Measurements from ENCODE around the gene BACE1-AS. TPM values are rescaled to one million over a fixed set of nuclear protein-coding genes. Genes with fewer than 3 reads are reported as not detected.
A peak's percentile ranks its signal among the peaks of the same experiment; 100 is the strongest.

BACE1-AS gene
- total RNA-seq, 2 experiments from 2014 or later: 5.6 to 6.1 TPM

DNA sequence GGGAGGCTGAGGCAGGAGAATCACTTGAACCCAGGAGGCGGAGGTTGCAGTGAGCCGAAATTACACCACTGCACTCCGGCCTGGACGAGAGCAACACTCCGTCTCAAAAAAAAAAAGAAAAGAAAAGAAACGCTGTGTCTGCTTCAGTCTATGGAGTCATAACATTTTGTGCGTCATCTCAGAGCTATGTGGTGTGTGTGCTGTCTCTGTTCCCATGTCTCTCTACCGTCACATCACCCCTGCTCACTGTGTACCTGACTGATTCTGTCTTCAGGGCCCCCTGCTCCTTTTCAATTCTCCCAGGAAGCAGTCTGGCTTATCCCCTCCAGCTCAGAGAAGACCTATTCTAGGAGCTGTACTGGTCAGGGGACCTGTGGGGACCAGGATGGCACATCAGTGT is 7.0 kb downstream of the BACE1-AS start:
- Mint-ChIP-seq H3K36me3 (ENCODE audit: low read depth) (no peaks in the 10 kb centered on the region), H3K4me3 (no peak overlapping the region), H3K27me3 (no peaks in the 10 kb centered on the region), H3K9me3 (no peaks in the 10 kb centered on the region), H3K27ac (no peak overlapping the region), H3K4me1 (no peaks in the 10 kb centered on the region)
- ChIA-PET CTCF (no interaction called here), POLR2A (no interaction called here)
- no peak for DNase-seq

DNA sequence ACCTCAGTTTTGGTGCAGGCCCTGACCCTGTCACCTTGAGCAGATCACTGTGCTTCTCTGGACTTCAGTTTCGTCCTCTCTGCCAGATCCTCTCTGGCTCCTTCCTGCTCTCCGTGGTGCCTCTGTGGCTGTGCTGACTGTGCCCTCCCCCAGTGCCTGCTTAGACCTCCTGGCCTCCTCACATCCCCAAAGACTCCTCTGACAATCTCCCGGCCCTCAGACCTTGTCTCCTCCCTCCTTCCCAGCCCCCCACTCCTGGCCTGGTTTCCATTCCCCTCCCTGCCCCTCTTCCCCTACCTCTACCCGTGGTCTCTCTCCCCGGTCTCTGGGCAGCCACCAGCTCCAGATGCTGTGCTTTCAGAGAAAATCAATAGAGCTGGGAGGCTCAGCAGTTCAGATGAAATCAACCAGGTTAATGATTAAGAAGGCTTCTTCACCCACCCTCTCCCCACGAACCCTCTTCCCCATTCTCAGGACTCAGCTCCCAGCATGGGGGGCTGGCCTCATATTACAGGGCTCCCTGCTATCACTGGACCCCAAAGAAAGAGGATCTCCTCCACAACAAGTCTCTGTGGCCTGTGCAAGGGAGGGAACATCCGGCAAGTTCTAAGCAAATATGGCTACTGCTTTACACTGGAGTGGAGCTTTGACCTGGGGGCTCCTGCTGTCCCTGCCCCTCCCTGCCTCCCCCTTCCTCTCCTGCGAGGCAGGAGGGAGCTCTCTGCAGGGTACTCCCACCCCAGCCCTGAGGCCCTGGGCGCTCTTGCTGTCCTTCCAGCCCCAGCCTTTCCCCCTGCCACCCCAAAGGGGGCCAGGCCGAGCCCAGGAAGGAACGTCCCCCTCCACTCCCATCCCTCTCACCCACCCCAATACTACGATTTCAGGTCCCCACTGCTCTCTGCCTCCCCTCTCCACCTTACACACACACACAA is 8.5 kb downstream of the BACE1-AS start:
- no peak for DNase-seq
- H3K36me3 Mint-ChIP-seq (ENCODE audit: low read depth): no peaks in the 10 kb centered on the region
- H3K4me3 Mint-ChIP-seq: no peak overlapping the region
- H3K27ac Mint-ChIP-seq: no peak overlapping the region
- no peaks in the 10 kb centered on the region for H3K4me1 Mint-ChIP-seq
- POLR2A ChIA-PET: no interaction called here
- CTCF ChIA-PET: interaction anchor here (1.2 kb wide), 1 partner anchor 28 kb away, joined by 3 read pairs; the partner anchor contains the start of gene CEP164
- no peaks in the 10 kb centered on the region for H3K9me3 Mint-ChIP-seq
- H3K27me3 Mint-ChIP-seq: peaks cover 1% of the 10 kb centered on the region

DNA sequence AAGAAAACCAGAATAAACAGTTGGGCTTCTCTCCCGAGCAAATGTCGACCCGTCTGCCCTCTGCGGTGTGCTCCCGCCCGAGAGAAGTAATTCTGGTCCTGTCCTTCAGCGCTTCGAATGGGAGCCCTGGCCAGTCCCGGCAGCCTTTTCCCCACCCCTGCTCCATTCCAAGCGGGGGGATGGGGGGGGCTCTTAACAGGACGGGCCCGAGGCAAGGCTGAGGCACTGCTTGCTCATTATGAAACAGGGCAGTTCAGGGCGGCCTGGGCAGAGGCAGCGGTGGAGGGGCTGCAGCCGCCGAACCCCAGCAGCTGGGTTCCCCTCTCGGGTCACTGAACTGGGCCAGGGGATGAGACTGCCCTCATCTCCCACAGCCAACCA is 9.1 kb downstream of the BACE1-AS start:
- no peaks in the 10 kb centered on the region for H3K36me3 Mint-ChIP-seq (ENCODE audit: low read depth)
- H3K4me1 Mint-ChIP-seq: no peaks in the 10 kb centered on the region
- no peak overlapping the region for H3K4me3 Mint-ChIP-seq
- no peak for DNase-seq
- H3K27ac Mint-ChIP-seq: no peak overlapping the region
- ChIA-PET CTCF (interaction anchor here (1.2 kb wide), 1 partner anchor 28 kb away, joined by 3 read pairs; the partner anchor contains the start of gene CEP164), POLR2A (no interaction called here)
- no peaks in the 10 kb centered on the region for H3K9me3 Mint-ChIP-seq
- H3K27me3 Mint-ChIP-seq: peaks cover 1% of the 10 kb centered on the region

DNA sequence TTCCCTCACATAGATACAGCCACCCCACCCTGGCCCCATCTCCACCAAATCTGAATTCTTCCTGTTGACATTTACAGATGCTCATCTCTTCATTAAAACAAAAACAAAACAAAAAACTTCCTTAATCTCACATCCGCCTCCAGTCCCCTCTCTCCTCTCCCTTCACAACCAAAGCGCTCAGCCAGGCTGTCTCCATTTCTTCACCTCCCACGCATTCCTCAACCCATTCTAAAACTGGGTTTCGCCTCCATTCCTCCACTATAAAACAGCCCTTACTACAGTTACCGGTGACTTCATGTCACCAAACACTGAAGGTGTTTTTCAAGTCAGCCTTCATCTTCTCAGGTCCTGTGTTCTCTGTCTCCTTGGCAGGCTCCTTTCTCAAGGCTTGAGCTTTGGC is 9.6 kb downstream of the BACE1-AS start:
- POLR2A ChIA-PET: no interaction called here
- Mint-ChIP-seq H3K9me3 (no peaks in the 10 kb centered on the region), H3K27me3 (peaks cover 1% of the 10 kb centered on the region), H3K4me3 (no peak overlapping the region), H3K4me1 (no peaks in the 10 kb centered on the region), H3K27ac (no peak overlapping the region), H3K36me3 (ENCODE audit: low read depth) (no peaks in the 10 kb centered on the region)
- CTCF ChIA-PET: interaction anchor here (1.2 kb wide), 1 partner anchor 27 kb away, joined by 3 read pairs; the partner anchor contains the start of gene CEP164
- DNase-seq: no peak

DNA sequence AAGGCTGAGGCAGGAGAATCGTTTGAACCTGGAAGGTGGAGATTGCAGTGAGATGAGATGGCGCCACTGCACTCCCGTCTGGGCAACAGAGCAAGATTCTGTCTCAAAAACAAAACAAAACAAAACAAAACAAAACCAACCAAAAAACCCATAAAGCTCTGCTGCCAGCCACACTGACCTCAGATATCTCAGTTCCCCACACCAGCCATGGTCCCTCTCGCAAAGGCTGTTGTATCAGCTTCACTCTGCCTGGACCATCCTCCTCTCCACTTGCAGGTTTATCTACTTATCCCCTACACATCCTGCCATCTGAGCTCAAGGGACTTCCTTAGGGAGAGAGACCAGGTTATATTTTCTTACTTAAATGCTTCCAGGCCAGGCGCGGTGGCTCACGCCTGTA is 11.1 kb downstream of the BACE1-AS start:
- Mint-ChIP-seq H3K36me3 (ENCODE audit: low read depth) (no peaks in the 10 kb centered on the region), H3K27me3 (peaks cover 1% of the 10 kb centered on the region), H3K9me3 (no peaks in the 10 kb centered on the region), H3K27ac (no peak overlapping the region), H3K4me1 (no peaks in the 10 kb centered on the region), H3K4me3 (no peak overlapping the region)
- DNase-seq: no peak
- POLR2A ChIA-PET: no interaction called here
- CTCF ChIA-PET: no interaction called here

DNA sequence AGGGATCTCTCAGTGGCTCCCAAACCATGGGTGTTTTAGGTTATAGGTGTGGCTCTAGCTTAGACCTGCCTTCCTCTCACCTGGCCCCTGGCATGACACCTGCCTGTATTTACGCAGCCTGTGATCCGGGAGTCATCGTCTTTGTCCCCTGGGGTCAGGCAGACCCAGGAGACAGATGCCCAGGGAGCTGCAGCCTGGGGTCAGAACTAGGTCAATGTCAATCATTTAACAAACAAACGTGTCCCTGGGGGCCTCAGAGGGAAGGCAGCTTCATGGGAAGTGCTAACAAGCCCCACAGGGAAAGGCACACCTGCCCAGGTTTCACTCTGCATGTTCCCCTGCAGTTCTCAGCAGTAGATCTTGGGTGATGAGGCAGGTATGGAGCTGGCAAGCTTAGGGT is 12.0 kb downstream of the BACE1-AS start:
- DNase-seq: no peak
- ChIA-PET CTCF (interaction anchor here (0.6 to 0.7 kb wide), 3 partner anchors 9 to 232 kb away, joined by 3 to 4 read pairs (median 3); no protein-coding TSS in a partner anchor), POLR2A (no interaction called here)
- Mint-ChIP-seq H3K36me3 (ENCODE audit: low read depth) (no peaks in the 10 kb centered on the region), H3K4me3 (no peak overlapping the region), H3K4me1 (no peaks in the 10 kb centered on the region), H3K9me3 (no peaks in the 10 kb centered on the region), H3K27me3 (peaks cover 1% of the 10 kb centered on the region), H3K27ac (no peak overlapping the region)

DNA sequence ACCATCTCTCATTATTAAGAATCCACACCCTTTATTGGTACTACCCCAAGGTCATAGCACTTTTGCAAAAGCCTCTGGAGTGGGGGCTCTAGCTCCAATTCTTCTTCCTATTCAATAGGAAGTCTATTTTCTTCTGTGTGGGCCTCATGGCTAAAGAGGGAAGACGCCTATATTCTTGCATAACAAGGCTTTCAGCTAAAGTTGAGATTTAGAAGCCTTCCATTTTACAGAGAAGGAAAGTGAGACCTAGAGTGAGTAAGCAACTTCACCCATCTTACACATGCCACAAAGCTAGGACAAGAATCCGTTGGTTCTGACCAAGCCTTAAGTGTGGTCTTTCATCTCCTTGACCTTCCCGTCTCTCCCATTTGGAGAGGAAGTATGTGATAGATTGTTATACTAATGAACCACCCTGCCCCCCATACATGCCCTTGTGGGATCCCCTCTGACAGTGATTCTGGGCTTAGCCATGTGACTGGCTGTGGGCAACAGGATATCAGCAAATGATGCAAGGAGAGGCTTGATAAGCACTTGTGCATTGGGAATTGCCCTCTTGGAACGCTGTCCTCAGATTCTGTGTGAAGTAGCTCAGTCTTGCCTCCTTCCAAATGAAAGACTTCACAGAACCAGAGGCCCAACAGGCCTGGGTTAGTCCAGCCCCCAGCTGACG is 12.6 kb downstream of the BACE1-AS start:
- DNase-seq: no peak
- H3K27me3 Mint-ChIP-seq: peaks cover 1% of the 10 kb centered on the region
- CTCF ChIA-PET: interaction anchor here (0.6 to 0.7 kb wide), 2 partner anchors 8 to 18 kb away, joined by 3 read pairs; no protein-coding TSS in a partner anchor
- POLR2A ChIA-PET: no interaction called here
- H3K9me3 Mint-ChIP-seq: no peaks in the 10 kb centered on the region
- no peak overlapping the region for H3K27ac Mint-ChIP-seq
- no peaks in the 10 kb centered on the region for H3K36me3 Mint-ChIP-seq (ENCODE audit: low read depth)
- no peak overlapping the region for H3K4me3 Mint-ChIP-seq
- H3K4me1 Mint-ChIP-seq: no peaks in the 10 kb centered on the region

DNA sequence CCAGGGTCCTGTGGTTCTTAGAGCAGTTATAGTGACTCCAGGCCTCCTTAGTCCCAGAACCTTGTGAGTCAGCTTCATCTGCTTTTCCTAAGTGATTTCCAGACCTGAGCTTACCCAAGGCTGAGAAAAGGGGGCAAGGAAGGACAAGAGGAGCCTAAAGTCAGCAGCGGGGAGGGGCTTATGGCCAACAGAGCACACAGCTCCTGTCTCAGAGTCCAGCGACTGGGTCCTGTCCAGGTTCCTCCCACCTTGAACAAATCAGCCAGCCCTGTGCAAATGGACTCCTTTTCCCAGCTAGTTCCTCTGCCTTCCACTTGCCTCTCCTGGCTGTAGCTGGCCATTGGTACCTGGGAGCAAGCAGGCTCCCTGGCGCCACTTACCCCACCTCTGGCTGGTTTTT is 14.0 kb downstream of the BACE1-AS start:
- no peak overlapping the region for H3K4me3 Mint-ChIP-seq
- H3K27me3 Mint-ChIP-seq: peaks cover 9% of the 10 kb centered on the region
- H3K36me3 Mint-ChIP-seq (ENCODE audit: low read depth): no peaks in the 10 kb centered on the region
- DNase-seq: no peak
- no peak overlapping the region for H3K27ac Mint-ChIP-seq
- H3K4me1 Mint-ChIP-seq: no peaks in the 10 kb centered on the region
- no peaks in the 10 kb centered on the region for H3K9me3 Mint-ChIP-seq
- ChIA-PET CTCF (interaction anchor here (0.6 to 1.3 kb wide), 2 partner anchors 10 to 392 kb away, joined by 3 to 4 read pairs; no protein-coding TSS in a partner anchor), POLR2A (no interaction called here)

DNA sequence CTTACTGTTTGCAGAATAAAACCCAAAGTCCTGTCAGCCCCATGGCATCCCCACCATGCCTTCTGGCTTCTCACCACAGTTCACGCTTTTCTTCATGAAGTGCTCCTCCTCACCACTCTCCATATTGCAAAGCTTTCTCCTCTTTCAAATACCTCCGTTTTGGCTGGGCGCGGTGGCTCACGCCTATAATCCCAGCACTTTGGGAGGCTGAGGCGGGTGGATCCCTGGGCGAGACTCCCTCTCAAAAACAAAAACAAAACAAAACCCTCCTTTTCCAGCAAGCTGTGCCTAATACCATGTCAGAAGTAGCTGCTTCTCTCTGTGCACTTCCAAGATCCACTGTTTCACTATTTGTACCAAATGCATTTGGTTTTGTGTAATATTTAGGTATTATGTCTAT is 18.2 kb downstream of the BACE1-AS start:
- ChIA-PET CTCF (interaction anchor here (0.6 to 1.2 kb wide), 2 partner anchors 26 to 64 kb away, joined by 3 read pairs; no protein-coding TSS in a partner anchor), POLR2A (no interaction called here)
- Mint-ChIP-seq H3K36me3 (ENCODE audit: low read depth) (no peaks in the 10 kb centered on the region), H3K4me3 (no peak overlapping the region), H3K27ac (no peak overlapping the region), H3K9me3 (no peaks in the 10 kb centered on the region), H3K4me1 (no peaks in the 10 kb centered on the region), H3K27me3 (peaks cover 23% of the 10 kb centered on the region)
- DNase-seq: no peak

DNA sequence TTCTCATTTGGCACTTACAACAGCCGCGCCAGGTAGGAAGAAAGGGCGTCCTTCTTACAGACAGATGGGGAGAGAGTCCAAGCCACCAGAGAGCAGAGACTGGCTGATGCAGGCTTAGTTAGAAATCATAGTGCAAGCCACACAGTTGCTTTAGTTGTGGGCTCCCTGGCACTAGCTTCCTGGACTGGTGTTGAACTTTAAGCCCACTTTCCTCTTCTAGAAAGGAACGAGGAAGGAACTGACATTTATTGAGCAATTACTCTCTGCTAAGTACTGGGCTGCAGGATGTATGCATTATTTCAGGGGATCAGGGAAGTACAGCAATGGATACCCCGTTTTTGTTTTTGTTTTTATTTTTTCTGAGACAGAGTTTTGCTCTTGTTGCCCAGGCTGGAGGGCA is 21.9 kb downstream of the BACE1-AS start:
- H3K4me3 Mint-ChIP-seq: no peak overlapping the region
- POLR2A ChIA-PET: no interaction called here

DNA sequence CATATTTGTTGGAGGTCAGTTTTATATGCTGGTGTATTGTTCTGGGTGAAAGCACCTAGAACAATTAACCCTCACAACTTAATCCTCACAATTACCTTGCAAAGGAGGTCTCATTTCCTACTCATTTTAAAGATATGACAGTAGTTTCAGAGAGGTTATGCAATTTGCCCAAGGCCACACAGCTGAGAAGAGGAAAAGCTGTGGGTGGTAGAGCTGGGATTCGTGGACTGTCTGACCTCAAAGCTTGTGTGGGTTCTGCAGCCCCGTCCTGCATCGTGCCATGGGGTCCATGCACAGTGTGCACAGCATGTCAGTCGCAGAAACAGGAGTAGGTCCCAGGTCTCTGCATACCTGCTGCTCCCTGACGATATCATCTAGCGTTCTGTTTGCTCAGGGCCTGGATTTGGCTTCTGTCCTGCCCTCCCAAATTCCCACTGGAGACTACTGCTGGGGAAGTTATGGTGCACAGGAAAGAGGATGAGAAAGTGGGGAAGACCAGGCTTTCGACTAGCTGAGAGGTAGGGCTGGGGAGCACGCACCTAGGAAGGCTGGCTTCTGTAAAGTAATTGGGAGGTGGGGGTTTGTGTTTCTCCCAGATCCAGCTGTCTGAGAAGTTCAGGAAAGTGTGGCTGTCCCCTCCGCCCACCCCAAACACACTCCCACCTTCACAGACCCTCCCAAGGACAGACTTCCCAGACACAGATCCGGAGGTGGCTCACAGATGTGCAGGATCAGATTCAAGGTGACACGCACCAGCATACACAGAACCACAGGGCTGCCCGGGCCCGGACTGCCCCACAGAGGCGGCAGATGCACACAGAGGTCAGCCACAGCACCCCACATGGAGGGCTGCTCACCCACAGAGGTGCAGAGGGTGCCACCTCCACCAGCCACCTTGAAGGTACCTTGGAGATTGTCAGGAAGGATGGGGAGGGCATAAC is 23.0 kb downstream of the BACE1-AS start:
- Mint-ChIP-seq H3K36me3 (ENCODE audit: low read depth) (no peaks in the 10 kb centered on the region), H3K4me3 (no peak overlapping the region), H3K9me3 (no peaks in the 10 kb centered on the region), H3K27ac (no peak overlapping the region), H3K27me3 (peaks cover 47% of the 10 kb centered on the region), H3K4me1 (peaks cover 9% of the 10 kb centered on the region)
- CTCF ChIA-PET: interaction anchor here (1.0 kb wide), 1 partner anchor 8 kb away, joined by 4 read pairs; no protein-coding TSS in a partner anchor
- POLR2A ChIA-PET: no interaction called here
- no peak for DNase-seq

More for the DNA sequence above, 21.9 kb downstream of the BACE1-AS start:
- Mint-ChIP-seq H3K27me3 (peaks cover 47% of the 10 kb centered on the region), H3K36me3 (ENCODE audit: low read depth) (no peaks in the 10 kb centered on the region), H3K9me3 (no peaks in the 10 kb centered on the region), H3K27ac (no peak overlapping the region), H3K4me1 (peaks cover 9% of the 10 kb centered on the region)
- no peak for DNase-seq
- CTCF ChIA-PET: no interaction called here

DNA sequence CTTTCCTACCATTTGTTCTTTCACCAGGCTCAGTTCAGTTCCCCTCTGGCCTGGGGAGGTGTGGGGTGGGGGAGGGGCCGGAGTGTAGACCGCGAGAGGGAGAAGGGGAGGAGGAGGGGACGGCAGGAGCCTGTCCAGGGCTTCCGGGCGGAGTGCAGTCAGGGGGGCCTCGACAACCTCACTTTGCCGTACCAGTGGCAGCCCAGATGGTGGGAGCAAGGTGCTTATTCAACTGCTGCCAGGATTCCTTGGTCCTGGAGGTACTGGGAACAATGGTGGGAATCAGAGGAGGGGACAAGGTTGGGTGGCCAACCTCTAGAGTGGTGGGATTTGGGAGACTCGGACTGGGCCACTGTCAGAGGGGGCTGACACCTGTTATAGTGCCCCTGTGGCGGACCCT is 23.7 kb downstream of the BACE1-AS start:
- no peak for DNase-seq
- ChIA-PET CTCF (interaction anchor here (1.0 kb wide), 1 partner anchor 9 kb away, joined by 4 read pairs; no protein-coding TSS in a partner anchor), POLR2A (no interaction called here)
- peak overlapping the region; percentile 27 for H3K4me3 Mint-ChIP-seq
- no peak overlapping the region for H3K27ac Mint-ChIP-seq
- H3K36me3 Mint-ChIP-seq (ENCODE audit: low read depth): no peaks in the 10 kb centered on the region
- H3K4me1 Mint-ChIP-seq: peaks cover 9% of the 10 kb centered on the region
- peaks cover 48% of the 10 kb centered on the region for H3K27me3 Mint-ChIP-seq
- H3K9me3 Mint-ChIP-seq: no peaks in the 10 kb centered on the region

Measured in activated CD4-positive, alpha-beta T cell treated with anti-CD3 and anti-CD28 coated beads, Interleukin-2, amount 10 ng/mL, durations not matched to agents 7 days and 5 days (primary cell).